K562 (cell line): ENCODE measurements around the gene UBE2L5. TPM values are rescaled to one million over a fixed set of nuclear protein-coding genes. Genes with fewer than 3 reads are reported as not detected.

ENCODE experiments used
- ATAC-seq: fragments of 200-7000 bp; cut with Tn5 transposase; 3 replicates; pipeline ENCODE4 v1.9.1; 2020; ENCODE audit warnings: moderate library complexity
- BruUV-seq: library from RNA; stranded (reverse); fragments of 400-500 nt; replicated peaks from 2 replicates; lab custom pipeline; 2021; lab: Mats Ljungman, UMichigan
- CTCF ChIA-PET: fragments of 300-600 bp; formaldehyde crosslinking; extraction: SDS; loops from one replicate; lab custom pipeline; 2021; ENCODE audit warnings: low intra/inter-chr PET ratio; lab: Yijun Ruan, JAX
- POLR2A ChIA-PET: fragments of 300-600, 350-650 bp; sonication (Branson Sonifier 250); formaldehyde crosslinking; extraction: SDS; loops from one replicate; lab custom pipeline; 2021; ENCODE audit warnings: antibody characterized with exemption, inconsistent platforms; lab: Yijun Ruan, JAX
- DNase-seq, 4 experiments: peaks; one replicate each; pipeline versions ENCODE4 v3.0.0 to v3.0.0-alpha.2; 2011 to 2018; ENCODE audit warnings: low spot score in 3 of 4, mixed read lengths in 3 of 4; ENCODE audit errors: extremely low read depth in 1 of 4
- FAIRE-seq: peaks from 2 replicates; lab custom pipeline; 2011; peaks lifted over from hg19 to GRCh38; lab: Jason Lieb, UNC
- H2AFZ ChIP-seq: 2 replicates; pipeline ENCODE4 v1.6.0; 2011; ENCODE audit warnings: low read depth, low read length, control low read depth, inconsistent platforms
- H3K27ac ChIP-seq: fragments of 200-600 bp; 3 replicates; pipeline ENCODE4 v1.8.0; 2011; ENCODE audit warnings: low read depth, mild to moderate bottlenecking, control low read depth, inconsistent platforms, low read length, moderate library complexity, mixed read lengths; ENCODE audit errors: extremely low read depth
- H3K27me3 ChIP-seq, 2 experiments: fragments of 300-600 bp in 1 of 2; 2 replicates in 1 of 2; 3 replicates in 1 of 2; pipeline versions ENCODE4 v1.6.0 to v1.8.0; 2011; ENCODE audit warnings: inconsistent platforms in 2 of 2, low read length in 2 of 2, mild to moderate bottlenecking in 1 of 2, mixed read lengths in 1 of 2, moderate library complexity in 1 of 2; ENCODE audit not compliant: control insufficient read depth in 2 of 2, insufficient read depth in 2 of 2
- H3K36me3 ChIP-seq: fragments of 300-600 bp; 3 replicates; pipeline ENCODE4 v1.8.0; 2011; ENCODE audit warnings: mild to moderate bottlenecking, low read length, inconsistent platforms; ENCODE audit not compliant: control insufficient read depth, insufficient read depth
- H3K4me1 ChIP-seq, 2 experiments: fragments of 200-600 bp in 1 of 2; replicated peaks in 1 of 2; 2 replicates in 1 of 2; 3 replicates in 1 of 2; pipeline versions ENCODE4 v1.5.1 to v1.8.0; 2011; ENCODE audit warnings: inconsistent platforms in 2 of 2, low read length in 2 of 2, mild to moderate bottlenecking in 1 of 2, mixed read lengths in 1 of 2, moderate library complexity in 1 of 2; ENCODE audit not compliant: control insufficient read depth in 2 of 2, insufficient read depth in 2 of 2
- H3K4me2 ChIP-seq: 2 replicates; pipeline ENCODE4 v1.6.1; 2011; ENCODE audit warnings: low read length, control low read depth, inconsistent platforms, mixed read lengths; ENCODE audit not compliant: insufficient read depth
- H3K4me3 ChIP-seq: fragments of 200-600 bp; sonication (generic), shearing (Covaris generic); 2 replicates; pipeline ENCODE4 v1.5.1; 2016; ENCODE audit warnings: control low read depth, inconsistent platforms
- H3K79me2 ChIP-seq: fragments of 200-600 bp; 3 replicates; pipeline ENCODE4 v1.8.0; 2011; ENCODE audit warnings: low read length, inconsistent platforms; ENCODE audit not compliant: control insufficient read depth, insufficient read depth
- H3K9ac ChIP-seq, 2 experiments: 2 replicates each; pipeline versions ENCODE4 v1.6.0 to v1.6.1; 2011; ENCODE audit warnings: low read depth in 2 of 2, low read length in 2 of 2, control low read depth in 1 of 2, inconsistent platforms in 1 of 2, mild to moderate bottlenecking in 1 of 2, mixed read lengths in 1 of 2; ENCODE audit not compliant: insufficient read depth in 1 of 2
- H3K9me1 ChIP-seq: one replicate; pipeline ENCODE4 v1.6.0; 2011; ENCODE audit warnings: inconsistent platforms, mild to moderate bottlenecking, low read length, moderate library complexity; ENCODE audit not compliant: control insufficient read depth, insufficient read depth
- H3K9me3 ChIP-seq: replicated peaks from 2 replicates; pipeline ENCODE4 v1.5.1; 2011; ENCODE audit warnings: low read depth, low read length, inconsistent platforms; ENCODE audit not compliant: control insufficient read depth, insufficient read depth
- H4K20me1 ChIP-seq: replicated peaks from 2 replicates; pipeline ENCODE4 v1.6.1; 2011; ENCODE audit warnings: low read length, inconsistent platforms, mixed read lengths; ENCODE audit not compliant: control insufficient read depth, insufficient read depth
- ADNP ChIP-seq: fragments of 200-800 bp; sonication (Bioruptor generic); IDR thresholded peaks from 2 replicates; pipeline ENCODE4 v1.6.1; 2016; ENCODE audit warnings: missing genetic modification characterization, missing compliant biosample characterization
- BHLHE40 ChIP-seq: IDR thresholded peaks from 2 replicates; pipeline ENCODE4 v1.6.1; 2011; ENCODE audit warnings: low read length, improper control_type of control experiment
- CHCHD3 ChIP-seq: fragments of 250-450 bp; sonication (Bioruptor Pico); IDR thresholded peaks from 2 replicates; pipeline ENCODE4 v2.1.2; 2022; ENCODE audit warnings: mild to moderate bottlenecking
- DIDO1 ChIP-seq: fragments of 450-650 bp; IDR thresholded peaks from 2 replicates; pipeline ENCODE4 v1.6.1; 2016; ENCODE audit warnings: low read depth, missing biosample characterization, missing genetic modification characterization
- FOS ChIP-seq: IDR thresholded peaks from 3 replicates; pipeline ENCODE4 v1.6.1; 2011; ENCODE audit not compliant: insufficient read length; ENCODE audit errors: extremely low read depth
- JUN ChIP-seq, 2 experiments: sonication (generic) in 1 of 2; formaldehyde crosslinking in 1 of 2; IDR thresholded peaks; 2 replicates each; pipeline versions ENCODE4 v1.6.1 to v1.8.0; 2012 to 2022; ENCODE audit warnings: borderline replicate concordance in 2 of 2, mild to moderate bottlenecking in 2 of 2, improper control_type of control experiment in 1 of 2, low read depth in 1 of 2, low read length in 1 of 2, missing genetic modification reagents in 1 of 2
- MTA3 ChIP-seq: fragments of 450-650 bp; formaldehyde crosslinking; IDR thresholded peaks from 2 replicates; pipeline ENCODE4 v1.6.1; 2017; ENCODE audit warnings: mild to moderate bottlenecking, borderline replicate concordance
- NFYB ChIP-seq: IDR thresholded peaks from 2 replicates; pipeline ENCODE4 v1.6.1; 2011; ENCODE audit warnings: mild to moderate bottlenecking, moderate library complexity; ENCODE audit not compliant: insufficient read length; ENCODE audit errors: extremely low read depth
- PRMT5 ChIP-seq: sonication (generic); formaldehyde crosslinking; IDR thresholded peaks from 2 replicates; pipeline ENCODE4 v1.5.0; 2020; ENCODE audit warnings: missing genetic modification reagents
- PTRF ChIP-seq: fragments of 450-650 bp; IDR thresholded peaks from 2 replicates; pipeline ENCODE4 v1.6.1; 2016; ENCODE audit warnings: mild to moderate bottlenecking, missing genetic modification characterization, missing compliant biosample characterization
- SMARCA4 ChIP-seq: fragments of 450-650 bp; IDR thresholded peaks from 2 replicates; pipeline ENCODE4 v1.6.1; 2016
- SMARCE1 ChIP-seq: fragments of 450-650 bp; IDR thresholded peaks from 2 replicates; pipeline ENCODE4 v1.7.1; 2016; ENCODE audit warnings: mild to moderate bottlenecking
- ZNF134 ChIP-seq: fragments of 250-450 bp; sonication (Bioruptor Pico); conservative IDR thresholded peaks from 2 replicates; pipeline ENCODE4 v1.4.0; 2020
- WGBS: fragments of 100-300 bp; shearing (Covaris generic); methylation state at CpG from one replicate; pipeline ENCODE4 v1.1.6; 2016; ENCODE audit warnings: low coverage, mixed read lengths; ENCODE audit not compliant: insufficient coverage; ENCODE audit errors: missing lambda C conversion rate; 5-methylcytosine and 5-hydroxymethylcytosine counted together
- in situ Hi-C: fragments of 300-500 bp; cut with MboI; formaldehyde crosslinking; loops from 4 replicates; pipeline ENCODE4 v1.15.0; 2018; ENCODE audit warnings: inconsistent platforms, mixed read lengths
- intact Hi-C: fragments of 100-400 bp; cut with micrococcal nuclease; formaldehyde crosslinking; loops from 2 replicates; pipeline ENCODE4 v1.14.2; 2022
- polyA plus RNA-seq, 8 experiments: library from polyadenylated mRNA; depleted of rRNA in 4 of 8; stranded (reverse) in 5 of 8; unstranded in 3 of 8; fragments of >200 nt; fragmentation: Nextera tagmentation in 2 of 8; fragmentation: Illumina TruSeq in 1 of 8; extraction: Ambion mirVana in 2 of 8; extraction: Trizol in 1 of 8; gene quantifications; 2 replicates each; pipeline versions ENCODE4 v1.2.1 to v1.2.3, GENCODE V29; 2011 to 2014; ENCODE audit warnings: inconsistent platforms in 1 of 8, missing spikeins in 1 of 8
- total RNA-seq, 7 experiments: library from RNA; depleted of rRNA in 6 of 7; stranded (reverse); fragments of >200 nt in 6 of 7; fragmentation: Illumina TruSeq in 2 of 7; extraction: Trizol in 2 of 7; gene quantifications; 2 replicates each; pipeline versions ENCODE4 v1.2.1 to v1.2.3, GENCODE V29; 2011 to 2021; ENCODE audit warnings: low replicate concordance in 1 of 7
- TF ChIP-seq, protein P1 (sequence below): sonication (generic); IDR thresholded peaks from 2 replicates; pipeline ENCODE4 v1.6.1; 2016
- TF ChIP-seq, protein P2 (sequence below): fragments of 250-450 bp; sonication (Bioruptor Pico); IDR thresholded peaks from 2 replicates; pipeline ENCODE4 v1.6.1; 2021; ENCODE audit warnings: mild to moderate bottlenecking
- TF ChIP-seq, protein P3 (sequence below): fragments of 250-450 bp; sonication (Bioruptor Pico); IDR thresholded peaks from 2 replicates; pipeline ENCODE4 v1.8.0; 2022; ENCODE audit warnings: moderate library complexity, mild to moderate bottlenecking, inconsistent platforms
- TF ChIP-seq, protein P4 (sequence below), 2 experiments: fragments of 450-650 bp in 1 of 2; sonication (generic) in 1 of 2; formaldehyde crosslinking in 1 of 2; IDR thresholded peaks in 1 of 2; conservative IDR thresholded peaks in 1 of 2; 2 replicates each; pipeline versions ENCODE4 v1.6.1 to v1.8.1; 2016 to 2023; ENCODE audit warnings: mild to moderate bottlenecking in 2 of 2, moderate library complexity in 2 of 2, inconsistent platforms in 1 of 2, missing genetic modification reagents in 1 of 2

The UBE2L5 gene
- total and polyA plus RNA-seq, 9 of the 15 experiments (the other 6 are each of a cell fraction or from before 2014, with no cell fraction given), result 0.22 to 1.5 (median 0.86) TPM; not detected in 6

DNA sequence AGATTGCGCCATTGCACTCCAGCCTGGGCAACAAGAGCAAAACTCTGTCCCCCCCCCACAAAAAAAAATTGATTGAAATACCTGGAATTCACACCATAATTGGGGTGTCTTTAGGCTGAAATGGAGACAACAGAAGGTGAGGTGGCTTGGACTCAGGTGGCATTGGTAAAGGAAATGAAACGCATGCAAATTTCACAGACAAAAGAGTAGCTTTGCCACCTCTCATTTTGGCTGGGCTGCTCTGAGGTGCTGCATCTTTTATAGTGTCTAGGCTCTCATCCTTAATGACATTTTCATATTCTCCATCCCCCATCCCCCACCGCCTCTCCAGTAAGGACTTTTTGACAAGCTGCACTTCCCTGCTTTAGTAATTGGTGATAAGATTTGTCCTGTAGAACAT, 6.9 kb downstream of the UBE2L5 start (continued):
- TF ChIP-seq BHLHE40, result no peak
- no peak for TF ChIP-seq ADNP (tag)
- no peak for TF ChIP-seq PRMT5 (CRISPR knock-in tag)
- TF ChIP-seq, protein P1, sequence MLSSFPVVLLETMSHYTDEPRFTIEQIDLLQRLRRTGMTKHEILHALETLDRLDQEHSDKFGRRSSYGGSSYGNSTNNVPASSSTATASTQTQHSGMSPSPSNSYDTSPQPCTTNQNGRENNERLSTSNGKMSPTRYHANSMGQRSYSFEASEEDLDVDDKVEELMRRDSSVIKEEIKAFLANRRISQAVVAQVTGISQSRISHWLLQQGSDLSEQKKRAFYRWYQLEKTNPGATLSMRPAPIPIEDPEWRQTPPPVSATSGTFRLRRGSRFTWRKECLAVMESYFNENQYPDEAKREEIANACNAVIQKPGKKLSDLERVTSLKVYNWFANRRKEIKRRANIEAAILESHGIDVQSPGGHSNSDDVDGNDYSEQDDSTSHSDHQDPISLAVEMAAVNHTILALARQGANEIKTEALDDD, result no peak
- TF ChIP-seq PTRF (tag), result no peak

DNA sequence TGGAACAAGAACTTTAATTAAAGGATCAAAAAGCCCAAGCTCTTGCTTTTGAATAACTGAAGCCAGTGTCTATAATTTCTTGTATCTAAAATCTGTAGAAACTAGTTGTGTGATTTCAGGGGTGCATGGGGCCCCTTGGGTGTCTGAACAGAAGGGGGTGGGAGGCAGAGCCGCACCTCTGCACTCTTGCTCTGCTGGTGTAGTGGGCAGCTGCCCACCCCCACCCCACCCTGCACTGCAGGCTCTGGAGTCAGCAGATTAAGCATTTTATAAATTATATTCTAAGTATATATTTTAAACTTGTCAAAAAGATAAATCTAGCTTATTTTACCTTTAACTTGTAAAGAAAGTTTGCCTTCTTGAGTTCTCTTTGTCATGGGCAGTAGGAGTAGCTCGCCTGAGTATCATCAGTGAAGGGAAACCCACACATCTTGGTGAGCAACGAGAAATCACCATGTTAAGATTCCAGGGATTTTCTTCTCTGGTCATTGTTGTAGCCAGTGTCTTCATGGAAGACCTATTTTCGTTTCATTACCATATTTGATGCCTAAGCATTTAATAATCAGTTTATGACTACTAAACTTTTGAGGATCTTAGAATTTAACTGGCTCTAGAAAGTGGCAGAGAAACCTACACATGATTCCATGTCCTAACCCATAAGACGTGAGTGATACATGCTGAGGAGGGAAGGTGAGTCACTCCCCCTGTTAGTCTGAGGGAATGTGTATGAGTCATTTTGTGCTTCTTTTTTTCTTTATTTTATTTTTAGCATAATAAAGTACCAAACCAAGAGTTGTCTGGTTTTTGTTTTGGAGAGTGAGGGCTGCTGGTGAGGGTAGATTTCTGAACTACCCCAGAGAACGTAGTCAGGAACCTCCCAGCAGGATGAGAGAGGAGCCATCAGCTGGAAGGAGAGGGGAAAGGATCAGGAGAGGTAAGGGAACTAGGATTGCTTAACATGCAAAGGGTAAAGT, 7.7 kb downstream of the UBE2L5 start:
- POLR2A ChIA-PET, result interaction anchor here (0.5 kb wide), 1 partner anchor 25 kb away, joined by 3 read pairs; no protein-coding TSS in a partner anchor
- no TSS peak for BruUV-seq
- ATAC-seq, result no peak
- TF ChIP-seq SMARCE1 (0 out of 2 replicates have a peak, but pooled peaks have one; percentile 42), ZNF134 (CRISPR knock-in tag) (no peak), MTA3 (no peak), JUN (IDR thresholded peaks at IDR 0.05; ENCODE audit: borderline replicate concordance, low read depth, low read length) (peak; percentile 52; the same call in 1 of the 2 replicates), JUN (CRISPR knock-in tag; IDR thresholded peaks at IDR 0.05; ENCODE audit: borderline replicate concordance) (no peak), NFYB (no peak), FOS (peak; percentile 35), CHCHD3 (CRISPR knock-in tag) (no peak), DIDO1 (tag) (no peak), SMARCA4 (0 out of 2 replicates have a peak, but pooled peaks have one; percentile 19)
- TF ChIP-seq, protein P2, sequence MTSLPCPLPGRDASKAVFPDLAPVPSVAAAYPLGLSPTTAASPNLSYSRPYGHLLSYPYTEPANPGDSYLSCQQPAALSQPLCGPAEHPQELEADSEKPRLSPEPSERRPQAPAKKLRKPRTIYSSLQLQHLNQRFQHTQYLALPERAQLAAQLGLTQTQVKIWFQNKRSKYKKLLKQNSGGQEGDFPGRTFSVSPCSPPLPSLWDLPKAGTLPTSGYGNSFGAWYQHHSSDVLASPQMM (CRISPR knock-in tag), result no peak
- TF ChIP-seq, protein P3, sequence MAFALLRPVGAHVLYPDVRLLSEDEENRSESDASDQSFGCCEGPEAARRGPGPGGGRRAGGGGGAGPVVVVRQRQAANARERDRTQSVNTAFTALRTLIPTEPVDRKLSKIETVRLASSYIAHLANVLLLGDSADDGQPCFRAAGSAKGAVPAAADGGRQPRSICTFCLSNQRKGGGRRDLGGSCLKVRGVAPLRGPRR (CRISPR knock-in tag), result no peak
- TF ChIP-seq, protein P4, sequence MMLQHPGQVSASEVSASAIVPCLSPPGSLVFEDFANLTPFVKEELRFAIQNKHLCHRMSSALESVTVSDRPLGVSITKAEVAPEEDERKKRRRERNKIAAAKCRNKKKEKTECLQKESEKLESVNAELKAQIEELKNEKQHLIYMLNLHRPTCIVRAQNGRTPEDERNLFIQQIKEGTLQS (IDR thresholded peaks at IDR 0.05), result peak; percentile 81
- TF ChIP-seq, protein P4 (CRISPR knock-in tag; conservative IDR thresholded peaks at IDR 0.05), result no peak

More for the DNA sequence above, 7.7 kb downstream of the UBE2L5 start:
- in situ Hi-C loops, result no loop called here
- FAIRE-seq (no peak), DNase-seq (peak in 3 of 4 experiments; percentile 14 to 22 (median 20))
- Histone ChIP-seq H3K9ac (no peak overlapping the region), H3K79me2 (no peaks in the 10 kb centered on the region), H3K4me1 (no peaks in the 10 kb centered on the region), H3K9me3 (no peaks in the 10 kb centered on the region), H2AFZ (no peak overlapping the region), H3K36me3 (no peaks in the 10 kb centered on the region), H3K27ac (no peak overlapping the region), H3K4me3 (no peak overlapping the region), H3K4me2 (no peak overlapping the region), H3K9me1 (no peaks in the 10 kb centered on the region), H4K20me1 (no peaks in the 10 kb centered on the region), H3K27me3 (peaks cover 0 to 8% of the 10 kb centered on the region in 2 experiments; a peak in 2 of 5 replicates)
- CTCF ChIA-PET, result no interaction called here
- WGBS, result 4% methylated on average over 5 of the region's 6 CpGs
- intact Hi-C loops, result no loop called here
